ENCODE data around the gene TMEM163.

The TMEM163 gene

DNA sequence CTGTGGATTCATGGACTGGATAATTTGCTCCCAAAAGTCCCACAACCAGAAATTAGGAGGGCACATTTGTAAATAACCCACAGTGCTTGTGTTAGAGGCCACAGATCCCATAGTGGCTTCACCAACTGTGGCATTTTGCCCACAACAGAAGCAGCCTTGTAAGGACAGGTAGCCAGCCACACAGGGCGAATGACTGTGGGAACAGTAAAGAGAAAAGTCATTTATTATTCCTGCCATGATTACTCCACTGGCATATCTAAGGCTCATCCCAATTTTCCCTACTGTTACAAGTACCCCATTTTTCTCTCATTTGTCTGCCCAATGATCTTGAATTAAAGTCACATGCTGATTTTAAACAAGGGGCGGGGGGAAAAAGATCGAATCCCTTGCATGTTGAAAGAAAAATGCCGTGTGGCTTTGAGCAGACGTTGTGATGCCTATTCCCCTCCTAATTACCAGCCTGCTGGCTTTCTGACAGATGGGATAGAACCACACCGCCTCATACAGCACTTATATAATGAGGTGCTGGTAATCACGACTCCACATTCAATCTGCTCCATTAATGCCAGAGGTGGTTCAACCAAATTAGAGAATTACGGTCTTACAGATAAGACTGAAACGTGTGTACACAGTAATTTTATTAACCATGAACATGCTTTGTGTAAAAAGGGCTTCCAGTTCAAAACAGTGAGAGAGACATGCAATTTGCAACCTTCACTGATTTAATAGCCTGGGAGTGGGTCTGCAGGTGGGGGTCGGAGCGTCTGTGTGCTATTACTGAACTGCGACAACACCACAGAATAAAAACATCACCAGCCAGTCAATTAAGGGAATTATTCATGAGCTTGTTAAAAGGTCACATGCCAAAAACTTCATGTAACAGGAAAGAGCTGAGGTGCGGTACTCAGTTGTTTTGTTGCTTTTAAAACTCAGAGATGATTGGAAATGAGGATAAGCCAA is 196.0 kb downstream of the TMEM163 start:
- H3K36me3 ChIP-seq (ENCODE audit: control insufficient read depth in 2 of 2, insufficient read depth in 1 of 2, low read length in 2 of 2) = no peaks in the 10 kb centered on the region
- H3K9me3 ChIP-seq (ENCODE audit: control insufficient read depth, insufficient read depth, low read depth, low read length) = no peaks in the 10 kb centered on the region
- H3K27ac ChIP-seq (ENCODE audit: extremely low read depth, low read depth, low read length) = no peak overlapping the region
- H3K4me1 ChIP-seq (ENCODE audit: control insufficient read depth, insufficient read depth, low read length) = 0 out of 2 replicates have a peak, but pooled peaks cover 2% of the 10 kb centered on the region
- ChIA-PET CTCF (interaction anchor here (0.5 to 1.6 kb wide), 2 partner anchors 72 to 636 kb away, joined by 3 read pairs; no protein-coding TSS in a partner anchor), POLR2A (no interaction called here)
- no peak overlapping the region for H3K4me3 ChIP-seq (ENCODE audit: low read depth, low read length)
- TF ChIP-seq ZNF157 (tag by site-specific recombination; IDR thresholded peaks at IDR 0.05) (no peak), MYNN (tag by site-specific recombination; IDR thresholded peaks at IDR 0.05; ENCODE audit: borderline replicate concordance) (no peak), FEZF1 (tag by site-specific recombination; IDR thresholded peaks at IDR 0.05) (no peak), ZNF561 (tag by site-specific recombination; IDR thresholded peaks at IDR 0.05; ENCODE audit: borderline replicate concordance) (no peak), ZNF23 (tag by site-specific recombination; IDR thresholded peaks at IDR 0.05; ENCODE audit: borderline replicate concordance) (no peak), ZNF146 (tag by site-specific recombination; IDR thresholded peaks at IDR 0.05) (no peak), ZNF785 (tag by site-specific recombination; IDR thresholded peaks at IDR 0.05) (no peak)
- TF ChIP-seq, protein P1, sequence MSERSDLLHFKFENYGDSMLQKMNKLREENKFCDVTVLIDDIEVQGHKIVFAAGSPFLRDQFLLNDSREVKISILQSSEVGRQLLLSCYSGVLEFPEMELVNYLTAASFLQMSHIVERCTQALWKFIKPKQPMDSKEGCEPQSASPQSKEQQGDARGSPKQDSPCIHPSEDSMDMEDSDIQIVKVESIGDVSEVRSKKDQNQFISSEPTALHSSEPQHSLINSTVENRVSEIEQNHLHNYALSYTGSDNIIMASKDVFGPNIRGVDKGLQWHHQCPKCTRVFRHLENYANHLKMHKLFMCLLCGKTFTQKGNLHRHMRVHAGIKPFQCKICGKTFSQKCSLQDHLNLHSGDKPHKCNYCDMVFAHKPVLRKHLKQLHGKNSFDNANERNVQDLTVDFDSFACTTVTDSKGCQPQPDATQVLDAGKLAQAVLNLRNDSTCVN (tag by site-specific recombination; optimal IDR thresholded peaks at IDR 0.05) = no peak

- Histone ChIP-seq H3K27ac (ENCODE audit: extremely low read depth, low read depth, low read length) (no peak overlapping the region), H3K4me1 (ENCODE audit: control insufficient read depth, insufficient read depth, low read length) (0 out of 2 replicates have a peak, but pooled peaks cover 2% of the 10 kb centered on the region), H3K9me3 (ENCODE audit: control insufficient read depth, insufficient read depth, low read depth, low read length) (no peaks in the 10 kb centered on the region), H3K4me3 (ENCODE audit: low read depth, low read length) (no peak overlapping the region), H3K36me3 (ENCODE audit: control insufficient read depth in 2 of 2, insufficient read depth in 1 of 2, low read length in 2 of 2) (no peaks in the 10 kb centered on the region)
- ChIA-PET POLR2A (no interaction called here), CTCF (interaction anchor here (0.6 kb wide), 1 partner anchor 54 kb away, joined by 3 read pairs; no protein-coding TSS in a partner anchor)
- TF ChIP-seq ZNF341 (tag by site-specific recombination; IDR thresholded peaks at IDR 0.05; ENCODE audit: low read depth) (no peak), GFI1B (tag by site-specific recombination; IDR thresholded peaks at IDR 0.05) (no peak), ZNF416 (tag by site-specific recombination; IDR thresholded peaks at IDR 0.05) (no peak), ZNF114 (tag by site-specific recombination; IDR thresholded peaks at IDR 0.05) (no peak), ZNF155 (tag by site-specific recombination; IDR thresholded peaks at IDR 0.05) (no peak), ZNF2 (tag by site-specific recombination; IDR thresholded peaks at IDR 0.05) (no peak), GLIS1 (tag by site-specific recombination; IDR thresholded peaks at IDR 0.05) (no peak), ZNF112 (tag by site-specific recombination; IDR thresholded peaks at IDR 0.05) (no peak), ZNF311 (tag by site-specific recombination; IDR thresholded peaks at IDR 0.05; ENCODE audit: borderline replicate concordance) (no peak), ZIC2 (tag by site-specific recombination; IDR thresholded peaks at IDR 0.05) (no peak), TRIM28 (IDR thresholded peaks at IDR 0.05; ENCODE audit: borderline replicate concordance, low read length) (no peak), PRDM6 (tag by site-specific recombination; IDR thresholded peaks at IDR 0.05) (no peak), ZNF302 (tag by site-specific recombination; IDR thresholded peaks at IDR 0.05; ENCODE audit: low read depth) (no peak), ZNF571 (tag by site-specific recombination; IDR thresholded peaks at IDR 0.05) (no peak), ZBTB17 (tag by site-specific recombination; IDR thresholded peaks at IDR 0.05) (no peak), MZF1 (tag by site-specific recombination; IDR thresholded peaks at IDR 0.05; ENCODE audit: borderline replicate concordance) (no peak)
- TF ChIP-seq, protein P2, sequence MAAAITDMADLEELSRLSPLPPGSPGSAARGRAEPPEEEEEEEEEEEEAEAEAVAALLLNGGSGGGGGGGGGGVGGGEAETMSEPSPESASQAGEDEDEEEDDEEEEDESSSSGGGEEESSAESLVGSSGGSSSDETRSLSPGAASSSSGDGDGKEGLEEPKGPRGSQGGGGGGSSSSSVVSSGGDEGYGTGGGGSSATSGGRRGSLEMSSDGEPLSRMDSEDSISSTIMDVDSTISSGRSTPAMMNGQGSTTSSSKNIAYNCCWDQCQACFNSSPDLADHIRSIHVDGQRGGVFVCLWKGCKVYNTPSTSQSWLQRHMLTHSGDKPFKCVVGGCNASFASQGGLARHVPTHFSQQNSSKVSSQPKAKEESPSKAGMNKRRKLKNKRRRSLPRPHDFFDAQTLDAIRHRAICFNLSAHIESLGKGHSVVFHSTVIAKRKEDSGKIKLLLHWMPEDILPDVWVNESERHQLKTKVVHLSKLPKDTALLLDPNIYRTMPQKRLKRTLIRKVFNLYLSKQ (tag by site-specific recombination; IDR thresholded peaks at IDR 0.05; ENCODE audit: borderline replicate concordance) = no peak
- TF ChIP-seq, protein P3, sequence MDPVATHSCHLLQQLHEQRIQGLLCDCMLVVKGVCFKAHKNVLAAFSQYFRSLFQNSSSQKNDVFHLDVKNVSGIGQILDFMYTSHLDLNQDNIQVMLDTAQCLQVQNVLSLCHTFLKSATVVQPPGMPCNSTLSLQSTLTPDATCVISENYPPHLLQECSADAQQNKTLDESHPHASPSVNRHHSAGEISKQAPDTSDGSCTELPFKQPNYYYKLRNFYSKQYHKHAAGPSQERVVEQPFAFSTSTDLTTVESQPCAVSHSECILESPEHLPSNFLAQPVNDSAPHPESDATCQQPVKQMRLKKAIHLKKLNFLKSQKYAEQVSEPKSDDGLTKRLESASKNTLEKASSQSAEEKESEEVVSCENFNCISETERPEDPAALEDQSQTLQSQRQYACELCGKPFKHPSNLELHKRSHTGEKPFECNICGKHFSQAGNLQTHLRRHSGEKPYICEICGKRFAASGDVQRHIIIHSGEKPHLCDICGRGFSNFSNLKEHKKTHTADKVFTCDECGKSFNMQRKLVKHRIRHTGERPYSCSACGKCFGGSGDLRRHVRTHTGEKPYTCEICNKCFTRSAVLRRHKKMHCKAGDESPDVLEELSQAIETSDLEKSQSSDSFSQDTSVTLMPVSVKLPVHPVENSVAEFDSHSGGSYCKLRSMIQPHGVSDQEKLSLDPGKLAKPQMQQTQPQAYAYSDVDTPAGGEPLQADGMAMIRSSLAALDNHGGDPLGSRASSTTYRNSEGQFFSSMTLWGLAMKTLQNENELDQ (tag by site-specific recombination; IDR thresholded peaks at IDR 0.05; ENCODE audit: low read depth) = no peak
Measured at GRCh38 chr2:134518101-134518500, 200.7 kb downstream of the TMEM163 start.
